SU-DHL-6 (cell line): Measurements from ENCODE around the gene SLC29A2.

Experiments
- H2AFZ ChIP-seq: fragments of 200-600 bp; sonication (generic); 2 replicates; pipeline ENCODE4 v1.6.1; 2014; ENCODE audit warnings: low read depth, mild to moderate bottlenecking, moderate library complexity, mixed read lengths, antibody characterized with exemption, low read length; ENCODE audit not compliant: severe bottlenecking
- H3F3A ChIP-seq: fragments of 200-600 bp; shearing (Covaris generic); 2 replicates; pipeline ENCODE4 v1.6.0; 2016; ENCODE audit warnings: antibody characterized with exemption, mild to moderate bottlenecking; ENCODE audit not compliant: insufficient read depth
- H3K27ac ChIP-seq: fragments of 200-600 bp; sonication (generic); 2 replicates; pipeline ENCODE4 v1.5.1; 2016; ENCODE audit warnings: low read depth, mild to moderate bottlenecking, low read length, moderate library complexity, mixed read lengths
- H3K27me3 ChIP-seq: fragments of 200-600 bp; sonication (generic), shearing (Covaris generic); 2 replicates; pipeline ENCODE4 v1.6.0; 2014; ENCODE audit warnings: mild to moderate bottlenecking, low read length
- H3K36me3 ChIP-seq: fragments of 200-600 bp; sonication (generic); 2 replicates; pipeline ENCODE4 v1.6.1; 2014; ENCODE audit warnings: mild to moderate bottlenecking, low read length, mixed read lengths
- H3K4me2 ChIP-seq: fragments of 300-600, 200-600 bp; shearing (Covaris generic), sonication (generic); 2 replicates; pipeline ENCODE4 v1.6.0; 2014; ENCODE audit warnings: low read length, low read depth, mild to moderate bottlenecking; ENCODE audit not compliant: poor library complexity, severe bottlenecking
- H3K4me3 ChIP-seq: fragments of 200-600 bp; sonication (generic); 2 replicates; pipeline ENCODE4 v1.5.1; 2014; ENCODE audit warnings: antibody characterized with exemption, low read length, mild to moderate bottlenecking, mixed read lengths; ENCODE audit not compliant: insufficient read depth, poor library complexity, severe bottlenecking
- H3K79me2 ChIP-seq: fragments of 200-600 bp; sonication (generic); 2 replicates; pipeline ENCODE4 v1.6.1; 2014; ENCODE audit warnings: mild to moderate bottlenecking, low read length, moderate library complexity; ENCODE audit not compliant: insufficient read depth
- H3K9ac ChIP-seq: fragments of 200-600 bp; sonication (generic); 2 replicates; pipeline ENCODE4 v1.7.0; 2014; ENCODE audit warnings: mild to moderate bottlenecking, low read length
- H3K9me2 ChIP-seq: fragments of 200-600 bp; sonication (generic); replicated peaks from 2 replicates; pipeline ENCODE4 v1.6.1; 2014; ENCODE audit warnings: low read length; ENCODE audit not compliant: insufficient read depth
- H3K9me3 ChIP-seq: fragments of 200-600 bp; sonication (generic); 2 replicates; pipeline ENCODE4 v1.6.1; 2014; ENCODE audit warnings: low read length, mixed read lengths; ENCODE audit not compliant: insufficient read depth
- H4K20me1 ChIP-seq: fragments of 200-600 bp; sonication (generic); 2 replicates; pipeline ENCODE4 v1.6.1; 2014; ENCODE audit warnings: low read depth, mild to moderate bottlenecking, antibody characterized with exemption, low read length, moderate library complexity, mixed read lengths
- CTCF ChIP-seq: fragments of 200-600 bp; sonication (generic); IDR thresholded peaks from one replicate; pipeline ENCODE4 v1.5.1; 2017; ENCODE audit warnings: antibody characterized with exemption, mild to moderate bottlenecking, low read length, moderate library complexity; ENCODE audit not compliant: insufficient read depth, poor library complexity, severe bottlenecking
- EZH2phosphoT487 ChIP-seq: fragments of 200-600 bp; sonication (generic), shearing (Covaris generic); conservative IDR thresholded peaks from 2 replicates; pipeline ENCODE4 v1.6.1; 2018; ENCODE audit warnings: mild to moderate bottlenecking, antibody characterized with exemption, low read length, moderate library complexity, mixed read lengths

SLC29A2 gene

DNA sequence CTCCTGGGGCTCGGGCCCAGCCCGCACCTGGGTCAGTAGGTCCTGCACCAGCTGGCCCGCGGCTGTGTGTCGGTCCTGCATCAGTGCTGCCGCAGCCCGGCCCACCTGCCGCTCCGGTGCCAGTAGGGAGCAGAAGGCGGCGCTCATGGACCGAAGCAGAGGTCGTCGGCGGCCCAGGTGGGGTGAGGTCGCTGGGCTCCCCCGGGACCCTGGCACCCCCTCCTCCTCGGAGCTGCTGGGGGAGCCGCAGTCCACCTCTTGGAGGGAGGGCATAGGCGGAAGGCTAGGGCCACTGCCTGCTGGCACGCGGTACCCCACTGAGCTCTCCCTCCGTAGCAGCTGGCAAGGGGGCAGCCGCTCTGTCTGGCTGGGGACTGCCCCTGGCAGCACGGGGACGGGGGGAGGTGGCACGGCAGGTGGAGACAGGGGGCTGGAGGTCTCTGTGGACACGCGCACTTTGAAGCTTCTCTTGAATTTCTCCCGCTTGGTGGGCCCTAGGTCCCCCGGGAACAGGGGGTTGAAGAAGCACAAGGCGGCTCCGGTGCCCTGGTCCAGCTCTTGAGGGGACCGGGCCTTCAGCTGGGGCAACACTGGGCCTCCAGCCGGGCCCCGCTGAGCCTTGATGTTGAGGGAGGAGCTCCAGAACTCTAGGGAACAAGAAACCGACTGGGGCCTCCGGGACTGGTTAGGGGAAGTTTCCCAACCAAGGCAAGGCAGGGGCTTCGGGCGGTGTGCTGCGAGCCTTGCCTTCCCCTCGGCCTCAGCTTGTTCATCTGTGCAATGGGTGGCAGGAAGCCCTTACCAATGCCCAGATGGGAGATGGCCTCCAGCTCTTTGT is 36.7 kb downstream of the SLC29A2 start:
- Histone ChIP-seq H3K9me2 (no peaks in the 10 kb centered on the region), H3K36me3 (no peaks in the 10 kb centered on the region), H4K20me1 (no peaks in the 10 kb centered on the region), H2AFZ (no peak overlapping the region), H3K79me2 (no peaks in the 10 kb centered on the region), H3K9me3 (no peaks in the 10 kb centered on the region), H3K27me3 (no peaks in the 10 kb centered on the region), H3K4me2 (no peak overlapping the region), H3K27ac (no peak overlapping the region), H3K4me3 (no peak overlapping the region), H3K9ac (no peak overlapping the region), H3F3A (no peaks in the 10 kb centered on the region)
- TF ChIP-seq CTCF (no peak), EZH2phosphoT487 (no peak)

GRCh38 chr11:66333896-66334604 is 37.5 kb downstream of the SLC29A2 start:
- Histone ChIP-seq H3K27me3 (no peaks in the 10 kb centered on the region), H3K4me2 (no peak overlapping the region), H3K27ac (no peak overlapping the region), H3K79me2 (no peaks in the 10 kb centered on the region), H4K20me1 (no peaks in the 10 kb centered on the region), H2AFZ (no peak overlapping the region), H3K4me3 (no peak overlapping the region), H3K9me3 (no peaks in the 10 kb centered on the region), H3F3A (no peaks in the 10 kb centered on the region), H3K36me3 (no peaks in the 10 kb centered on the region), H3K9me2 (no peaks in the 10 kb centered on the region), H3K9ac (no peak overlapping the region)
- TF ChIP-seq CTCF, result no peak
- no peak for TF ChIP-seq EZH2phosphoT487

DNA sequence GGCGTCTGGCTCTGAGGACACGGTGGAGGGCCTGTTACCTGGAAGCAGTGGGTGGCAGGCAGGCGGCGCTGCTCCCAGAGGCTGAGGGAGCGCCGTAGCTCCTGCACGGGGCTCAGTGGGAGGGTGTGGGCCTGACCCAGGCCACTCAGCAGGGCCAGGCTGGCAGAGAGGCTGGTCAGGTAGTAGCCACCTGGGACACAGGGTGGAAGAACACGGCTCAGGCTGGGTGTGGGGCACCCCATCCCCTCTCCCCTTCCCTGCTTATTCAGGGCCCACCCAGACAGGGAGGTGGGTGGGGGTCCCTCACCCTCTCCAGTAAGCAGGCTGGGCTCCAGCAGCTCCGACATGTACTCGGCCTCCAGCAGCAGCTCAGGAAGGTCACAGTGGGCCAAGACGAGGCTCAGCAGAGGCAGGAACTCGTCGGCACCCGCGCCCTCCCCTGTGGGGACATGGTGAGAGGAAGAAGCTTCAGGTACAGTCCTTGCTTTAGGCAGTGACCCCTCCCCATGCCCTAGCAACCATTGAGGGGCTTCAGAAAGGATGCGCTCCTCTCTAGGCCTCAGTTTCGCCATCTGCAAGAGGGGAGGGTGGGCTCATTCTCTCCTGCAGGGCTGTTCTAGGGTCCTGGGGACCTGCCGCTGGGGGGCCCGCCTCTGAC is 38.2 kb downstream of the SLC29A2 start:
- no peaks in the 10 kb centered on the region for H3K27me3 ChIP-seq
- no peak overlapping the region for H3K27ac ChIP-seq
- H3K79me2 ChIP-seq, result no peaks in the 10 kb centered on the region
- H2AFZ ChIP-seq, result no peak overlapping the region
- H3K9me2 ChIP-seq, result no peaks in the 10 kb centered on the region
- H4K20me1 ChIP-seq, result no peaks in the 10 kb centered on the region
- no peaks in the 10 kb centered on the region for H3F3A ChIP-seq
- H3K9ac ChIP-seq, result no peak overlapping the region
- no peak overlapping the region for H3K4me3 ChIP-seq
- H3K9me3 ChIP-seq, result no peaks in the 10 kb centered on the region
- H3K4me2 ChIP-seq, result no peak overlapping the region
- no peaks in the 10 kb centered on the region for H3K36me3 ChIP-seq
- no peak for TF ChIP-seq CTCF
- TF ChIP-seq EZH2phosphoT487, result no peak
